ENCODE results near the gene CACNA1I.

Gene CACNA1I

GRCh38 chr22:39678862-39679490, 108.4 kb downstream of the CACNA1I start:
- no peak for DNase-seq

DNA sequence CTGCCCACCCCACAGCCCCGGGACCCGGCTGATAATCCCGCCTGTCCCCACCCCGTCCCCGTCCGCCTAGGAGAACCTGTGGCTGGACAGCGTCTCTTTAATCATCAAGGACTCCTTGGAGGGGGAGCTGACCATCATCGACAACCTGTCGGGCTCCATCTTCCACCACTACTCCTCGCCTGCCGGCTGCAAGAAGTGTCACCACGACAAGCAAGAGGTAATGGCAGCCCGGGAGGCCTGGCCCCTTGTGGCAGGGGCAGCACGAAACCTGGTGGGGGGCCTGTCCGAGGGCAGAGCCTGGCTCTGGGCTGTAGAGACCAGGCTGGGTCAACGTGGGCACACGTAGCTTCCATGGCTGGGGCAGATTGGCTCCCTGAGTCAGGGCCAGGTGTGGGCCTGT, 109.1 kb downstream of the CACNA1I start:
- DNase-seq = no peak

DNA sequence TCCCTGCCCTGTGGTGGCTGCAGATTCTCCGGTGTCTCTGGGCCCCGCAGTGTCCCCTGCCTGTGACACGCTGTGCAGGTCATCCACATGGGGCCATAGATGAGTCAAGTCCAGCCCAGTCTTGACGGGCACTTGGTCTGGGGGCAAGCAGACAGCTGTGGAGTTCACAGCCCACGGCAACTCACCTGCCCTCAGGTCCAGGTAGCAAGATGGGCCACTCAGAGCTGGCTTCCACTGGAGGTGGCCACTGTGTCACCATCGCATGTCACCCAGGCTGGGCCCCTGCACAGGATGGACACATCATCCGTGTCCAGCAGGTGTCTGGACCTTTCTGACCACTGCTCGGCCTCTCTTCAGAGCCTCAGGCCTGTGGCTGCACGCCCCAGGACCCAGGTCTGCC, 109.9 kb downstream of the CACNA1I start:
- DNase-seq = no peak

- DNase-seq = no peak
These were observed 110.7 kb downstream of the CACNA1I start for GRCh38 chr22:39681038-39681861.

DNA sequence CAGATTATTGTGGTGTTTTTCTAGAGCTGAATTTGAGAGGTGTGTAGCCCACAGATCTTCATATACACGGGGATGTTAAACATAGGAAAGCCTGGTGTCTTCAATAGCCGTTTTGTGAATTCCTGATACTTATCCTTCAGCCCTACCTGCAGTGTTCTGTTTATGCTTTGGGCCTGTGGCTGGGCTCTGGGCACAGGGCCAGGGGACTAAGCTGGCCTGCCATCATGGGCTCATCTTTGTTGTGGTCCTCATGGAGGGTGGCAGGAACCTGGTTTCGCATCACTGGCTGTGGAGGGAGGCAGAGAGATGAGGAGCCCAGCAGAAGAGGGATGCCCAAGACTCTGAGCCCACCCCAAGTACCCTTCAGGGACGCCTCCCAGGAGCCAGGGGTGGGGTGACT, 112.4 kb downstream of the CACNA1I start:
- no peak for DNase-seq

DNA sequence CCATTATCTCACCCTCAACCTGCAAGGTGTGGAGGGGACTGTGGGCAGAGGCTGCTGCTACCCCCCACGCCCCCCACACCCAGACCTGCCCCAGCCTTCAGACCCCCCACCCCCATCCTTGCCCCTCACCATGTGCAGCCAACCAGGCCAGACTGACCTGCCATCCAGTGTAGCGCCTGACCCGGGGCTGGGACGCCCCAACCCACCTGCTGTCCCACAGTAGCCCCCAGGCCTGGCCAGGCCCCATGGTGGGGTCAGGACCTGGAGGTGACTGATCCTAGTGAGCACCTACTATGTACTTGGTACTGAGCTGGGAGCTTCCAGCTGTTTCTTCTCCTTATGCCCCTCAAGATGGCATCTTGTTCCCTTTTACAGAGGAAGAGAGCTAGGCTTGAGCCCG, 113.1 kb downstream of the CACNA1I start:
- DNase-seq = no peak

- no peak for DNase-seq
These were observed 114.2 kb downstream of the CACNA1I start for GRCh38 chr22:39684702-39685281.

GRCh38 chr22:39685336-39686177, 115.0 kb downstream of the CACNA1I start:
- DNase-seq = no peak

DNA sequence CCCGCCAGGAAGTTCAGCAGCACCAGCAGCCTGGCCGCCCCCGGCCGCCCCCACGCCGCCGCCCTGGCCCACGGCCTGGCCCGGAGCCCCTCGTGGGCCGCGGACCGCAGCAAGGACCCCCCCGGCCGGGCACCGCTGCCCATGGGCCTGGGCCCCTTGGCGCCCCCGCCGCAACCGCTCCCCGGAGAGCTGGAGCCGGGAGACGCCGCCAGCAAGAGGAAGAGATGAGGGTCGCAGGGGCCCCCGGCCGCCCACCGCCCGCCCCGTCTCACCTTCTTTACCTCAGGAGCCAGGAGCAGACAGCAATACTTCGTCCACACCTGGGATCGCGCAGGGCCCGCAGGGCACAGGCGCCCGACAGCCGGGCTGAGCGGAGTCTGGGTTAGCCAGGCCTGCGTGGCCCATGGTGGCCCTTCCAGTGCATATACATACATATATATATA, 115.6 kb downstream of the CACNA1I start:
- DNase-seq = no peak

GRCh38 chr22:39686776-39687525, 116.4 kb downstream of the CACNA1I start:
- DNase-seq = no peak

DNA sequence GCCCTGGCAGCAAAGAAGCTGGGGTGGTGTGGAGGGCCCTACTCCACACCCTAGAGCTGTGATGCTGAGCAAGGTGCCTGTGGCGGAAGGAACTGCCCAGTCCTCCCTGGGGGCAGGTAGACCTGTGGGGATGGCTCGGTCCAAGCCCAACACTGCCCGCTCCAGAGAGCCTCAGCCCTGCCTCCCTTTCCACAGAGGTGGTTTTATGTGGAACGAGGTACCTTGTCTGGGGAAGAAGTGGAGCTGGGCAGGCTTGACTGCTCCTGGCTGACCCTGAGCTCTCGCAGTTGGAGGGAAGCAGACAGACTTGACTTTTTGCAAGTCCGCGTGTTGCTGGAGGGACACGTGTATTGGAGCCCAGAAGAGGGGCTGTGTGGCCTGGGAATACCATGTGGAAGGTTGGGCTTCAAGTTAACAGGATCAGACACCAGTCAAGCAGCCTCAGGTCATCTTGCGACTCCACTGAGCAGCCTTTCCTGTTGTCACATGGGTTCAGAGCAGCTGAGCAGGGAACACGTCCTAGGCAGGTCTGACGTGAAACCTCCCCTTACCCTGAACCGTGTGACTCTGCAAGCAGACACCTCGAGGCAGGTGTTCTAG, 117.7 kb downstream of the CACNA1I start:
- DNase-seq = no peak

DNA sequence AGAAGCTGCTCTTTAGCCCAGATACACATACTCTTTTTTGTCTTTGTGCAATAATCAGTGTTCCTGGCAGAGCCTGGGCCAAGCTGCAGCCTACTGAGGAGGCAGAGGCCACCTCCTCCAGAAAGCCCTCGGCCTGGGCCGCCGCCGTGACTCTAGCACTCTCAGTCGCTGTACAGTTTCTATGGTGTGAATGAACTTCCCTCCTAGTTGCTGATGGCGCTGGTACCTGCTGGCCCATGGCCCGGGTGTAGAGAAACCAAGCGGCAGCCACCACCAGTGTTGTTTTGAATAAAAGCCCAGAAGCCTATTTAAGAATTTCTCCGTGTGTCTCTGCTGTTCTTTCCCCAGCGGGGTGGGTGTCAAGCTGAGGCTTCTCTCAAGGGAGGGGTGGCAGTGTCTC, 118.9 kb downstream of the CACNA1I start:
- no peak for DNase-seq

- DNase-seq = no peak
These were observed 120.5 kb downstream of the CACNA1I start for GRCh38 chr22:39690881-39691605.

- DNase-seq = no peak
These were observed 123.5 kb downstream of the CACNA1I start for GRCh38 chr22:39693943-39694500.

- no peak for DNase-seq
These were observed 127.4 kb downstream of the CACNA1I start for GRCh38 chr22:39697790-39698430.

GRCh38 chr22:39699631-39700360, 129.2 kb downstream of the CACNA1I start:
- no peak for DNase-seq

- DNase-seq = no peak
These were observed 130.0 kb downstream of the CACNA1I start for GRCh38 chr22:39700565-39700964.

GRCh38 chr22:39703091-39703490, 132.5 kb downstream of the CACNA1I start:
- DNase-seq = no peak

GRCh38 chr22:39703928-39704639, 133.5 kb downstream of the CACNA1I start:
- DNase-seq = no peak

Data from MV-4-11 (cell line).